Measurements from ENCODE around the gene GALNT7.
"Not testable (repeated sequence)": the region's sequence is repeated elsewhere in the genome, so short reads cannot be mapped to it uniquely, and the experiment has no call there.

The GALNT7 gene
- 21.0 reads per million, percentile 48 among the genes with 10 or more reads in this experiment for total RNA-seq

- peak; percentile 60 for DNase-seq
Measured at GRCh38 chr4:173168396-173169177, at the start of gene GALNT7. Gene GALNT7 (plus strand): TSS chr4:173168811. CDS start chr4:173168836, 25 bp downstream.

- DNase-seq, result not testable (repeated sequence)
Measured at GRCh38 chr4:173118819-173119218, 49.8 kb upstream of the GALNT7 start.

GRCh38 chr4:173119818-173120217 is 48.8 kb upstream of the GALNT7 start:
- DNase-seq, result no peak

- DNase-seq, result no peak
Measured at GRCh38 chr4:173121076-173121561, 47.5 kb upstream of the GALNT7 start.

GRCh38 chr4:173124209-173124865 is 44.3 kb upstream of the GALNT7 start:
- DNase-seq, result no peak

- DNase-seq, result no peak
Measured at GRCh38 chr4:173125216-173125812, 43.3 kb upstream of the GALNT7 start.

- no peak for DNase-seq
Measured at GRCh38 chr4:173128199-173128890, 40.3 kb upstream of the GALNT7 start.

GRCh38 chr4:173130687-173131086 is 37.9 kb upstream of the GALNT7 start:
- DNase-seq, result no peak

- no peak for DNase-seq
Measured at GRCh38 chr4:173134426-173134825, 34.2 kb upstream of the GALNT7 start.

GRCh38 chr4:173135241-173135847 is 33.3 kb upstream of the GALNT7 start:
- DNase-seq, result no peak

- no peak for DNase-seq
Measured at GRCh38 chr4:173138624-173139023, 30.0 kb upstream of the GALNT7 start.

GRCh38 chr4:173139561-173139960 is 29.1 kb upstream of the GALNT7 start:
- no peak for DNase-seq

GRCh38 chr4:173145131-173145530 is 23.5 kb upstream of the GALNT7 start:
- DNase-seq, result no peak

GRCh38 chr4:173146456-173146855 is 22.2 kb upstream of the GALNT7 start:
- no peak for DNase-seq

GRCh38 chr4:173151496-173151895 is 17.1 kb upstream of the GALNT7 start:
- DNase-seq, result no peak

GRCh38 chr4:173152104-173152503 is 16.5 kb upstream of the GALNT7 start:
- no peak for DNase-seq

GRCh38 chr4:173153445-173153844 is 15.2 kb upstream of the GALNT7 start:
- no peak for DNase-seq

GRCh38 chr4:173159791-173160190 is 8.8 kb upstream of the GALNT7 start:
- DNase-seq, result no peak

- no peak for DNase-seq
Measured at GRCh38 chr4:173160871-173161270, 7.7 kb upstream of the GALNT7 start.

- no peak for DNase-seq
Measured at GRCh38 chr4:173161311-173161710, 7.3 kb upstream of the GALNT7 start.

- no peak for DNase-seq
Measured at GRCh38 chr4:173165706-173166105, 2.9 kb upstream of the GALNT7 start.

- DNase-seq, result no peak
Measured at GRCh38 chr4:173166491-173166890, 2.1 kb upstream of the GALNT7 start.

All from effector CD4-positive, alpha-beta T cell (primary cell).